Epithelial cell of proximal tubule (primary cell): Measurements from ENCODE around the gene MPI. TPM values are rescaled to one million over a fixed set of nuclear protein-coding genes. Genes with fewer than 3 reads are reported as not detected.

Experiments
- DNase-seq: peaks from one replicate; pipeline ENCODE4 v3.0.0-alpha.2; 2011; ENCODE audit warnings: low read depth
- H3K4me3 ChIP-seq: 2 replicates; pipeline ENCODE4 v1.5.1; 2011; ENCODE audit warnings: low read depth, mild to moderate bottlenecking, low read length
- CTCF ChIP-seq: conservative IDR thresholded peaks from 2 replicates; pipeline ENCODE4 v1.5.1; 2012; ENCODE audit warnings: low read depth, mild to moderate bottlenecking, low read length
- total RNA-seq: library from RNA; depleted of rRNA; stranded (reverse); fragments of >200 nt; gene quantifications from 2 replicates; pipeline ENCODE4 v1.2.3, GENCODE V29; 2015

Gene MPI
- total RNA-seq, 1 donor from 2014 or later: 64.2 TPM

DNA sequence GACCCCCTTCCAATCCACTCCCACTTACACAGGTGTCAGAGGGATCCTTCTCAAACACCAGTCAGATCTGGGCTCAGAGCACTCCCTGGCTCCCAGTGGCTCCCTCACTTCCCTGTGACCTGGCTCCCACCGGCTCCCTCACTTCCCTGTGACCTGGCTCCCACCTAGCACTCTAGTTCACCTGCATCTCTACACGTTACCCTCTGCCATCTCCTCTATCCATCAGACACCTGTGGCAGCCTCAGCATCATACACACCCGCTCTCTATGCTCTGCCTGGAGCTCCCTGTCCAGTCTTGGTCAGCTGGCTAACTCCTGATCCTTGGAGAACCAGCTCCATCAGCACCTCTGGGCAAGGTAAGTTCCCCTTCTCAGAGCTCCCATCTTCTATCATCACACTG is 61.2 kb downstream of the MPI start:
- TF ChIP-seq CTCF: no peak
- DNase-seq: no peak
- no peak overlapping the region for H3K4me3 ChIP-seq

Other genes starting within 250 kb of the MPI start
- 11.0 and 12.8 TPM in 2 replicates for gene EDC3, start 194.0 kb upstream of the MPI start, total RNA-seq
- 0.14 and 0.52 TPM in 2 replicates for gene CYP1A1, start 164.5 kb upstream of the MPI start, total RNA-seq
- gene CYP1A2, start 141.2 kb upstream of the MPI start, total RNA-seq: not detected in 2 replicates
- gene CSK, start 108.0 kb upstream of the MPI start, total RNA-seq: 28.4 and 35.2 TPM in 2 replicates
- gene LMAN1L, start 77.2 kb upstream of the MPI start, total RNA-seq: not detected in 2 replicates
- not detected in 2 replicates for gene CPLX3, start 63.4 kb upstream of the MPI start, total RNA-seq
- gene ULK3, start 46.9 kb upstream of the MPI start, total RNA-seq: 19.7 and 20.2 TPM in 2 replicates
- 39.3 and 58.9 TPM in 2 replicates for gene SCAMP2, start 16.7 kb upstream of the MPI start, total RNA-seq
- gene FAM219B, start 16.8 kb downstream of the MPI start, total RNA-seq: 21.5 and 36.3 TPM in 2 replicates
- 123 and 219 TPM in 2 replicates for gene COX5A, start 48.0 kb downstream of the MPI start, total RNA-seq
- 6.1 and 9.0 TPM in 2 replicates for gene RPP25, start 66.7 kb downstream of the MPI start, total RNA-seq
- gene SCAMP5, start 105.5 kb downstream of the MPI start, total RNA-seq: 4.7 and 19.5 TPM in 2 replicates
- gene PPCDC, start 133.5 kb downstream of the MPI start, total RNA-seq: 26.1 and 39.7 TPM in 2 replicates